GM12878 (cell line): ENCODE measurements around the gene RNF40. TPM values are rescaled to one million over a fixed set of nuclear protein-coding genes. Genes with fewer than 3 reads are reported as not detected.

ENCODE experiments used
- ATAC-seq: fragments of 200-7000 bp; cut with Tn5 transposase; 3 replicates; pipeline ENCODE4 v1.9.1; 2020; ENCODE audit warnings: mild to moderate bottlenecking, moderate library complexity
- BruUV-seq: library from RNA; stranded (reverse); fragments of 400-500 nt; replicated peaks from 2 replicates; lab custom pipeline; 2021; lab: Mats Ljungman, UMichigan
- CTCF ChIA-PET: fragments of 300-600 bp; sonication (Branson Sonifier 250); formaldehyde crosslinking; extraction: SDS; loops from one replicate; lab custom pipeline; 2021; ENCODE audit warnings: inconsistent platforms; lab: Yijun Ruan, JAX
- POLR2A ChIA-PET: fragments of 350-600 bp; formaldehyde crosslinking; extraction: SDS; loops from one replicate; lab custom pipeline; 2021; ENCODE audit warnings: inconsistent platforms; lab: Charles Lee
- RAD21 ChIA-PET: fragments of 300-600 bp; sonication (Branson Sonifier 250); formaldehyde crosslinking; loops from one replicate; lab custom pipeline; 2023; ENCODE audit warnings: antibody characterized with exemption; ENCODE audit not compliant: unreplicated experiment; lab: Charles Lee
- SMC1A ChIA-PET: fragments of 300-600 bp; sonication (Branson Sonifier 250); formaldehyde crosslinking; loops from one replicate; lab custom pipeline; 2023; ENCODE audit not compliant: unreplicated experiment, uncharacterized antibody; lab: Charles Lee
- DNase-seq: peaks from one replicate; pipeline ENCODE4 v3.0.0-alpha.2; 2011; ENCODE audit warnings: low read depth, low spot score
- FAIRE-seq: peaks from 3 replicates; lab custom pipeline; 2011; peaks lifted over from hg19 to GRCh38; lab: Jason Lieb, UNC
- H2AFZ ChIP-seq: 2 replicates; pipeline ENCODE4 v1.6.0; 2011; ENCODE audit warnings: low read depth, low read length, control low read depth; ENCODE audit not compliant: control insufficient read depth
- H3K27ac ChIP-seq: 2 replicates; pipeline ENCODE4 v1.5.1; 2011; ENCODE audit warnings: control low read depth; ENCODE audit not compliant: control insufficient read depth, insufficient read depth
- H3K27me3 ChIP-seq, 2 experiments: replicated peaks in 1 of 2; 2 replicates each; pipeline versions ENCODE4 v1.6.0 to v1.6.1; 2011; ENCODE audit warnings: low read length in 1 of 2; ENCODE audit not compliant: control insufficient read depth in 2 of 2, insufficient read depth in 2 of 2
- H3K36me3 ChIP-seq, 2 experiments: 2 replicates each; pipeline ENCODE4 v1.5.1; 2011; ENCODE audit warnings: low read length in 1 of 2; ENCODE audit not compliant: control insufficient read depth in 2 of 2, insufficient read depth in 2 of 2
- H3K4me1 ChIP-seq: 2 replicates; pipeline ENCODE4 v1.6.1; 2011; ENCODE audit warnings: mild to moderate bottlenecking, low read length, moderate library complexity, mixed read lengths; ENCODE audit not compliant: control insufficient read depth, insufficient read depth
- H3K4me2 ChIP-seq: 2 replicates; pipeline ENCODE4 v1.6.0; 2011; ENCODE audit warnings: control low read depth; ENCODE audit not compliant: control insufficient read depth, insufficient read depth
- H3K4me3 ChIP-seq: fragments of 200-600 bp; sonication (generic); 2 replicates; pipeline ENCODE4 v1.5.1; 2016
- H3K79me2 ChIP-seq: 2 replicates; pipeline ENCODE4 v1.6.0; 2011; ENCODE audit warnings: low read length; ENCODE audit not compliant: control insufficient read depth, insufficient read depth
- H3K9ac ChIP-seq: 2 replicates; pipeline ENCODE4 v1.8.0; 2011; ENCODE audit warnings: low read length, control low read depth, mixed read lengths; ENCODE audit not compliant: control insufficient read depth, insufficient read depth
- H3K9me3 ChIP-seq: replicated peaks from 3 replicates; pipeline ENCODE4 v1.5.1; 2011; ENCODE audit warnings: mild to moderate bottlenecking, low read length; ENCODE audit not compliant: control insufficient read depth, insufficient read depth
- H4K20me1 ChIP-seq: 2 replicates; pipeline ENCODE4 v1.6.0; 2011; ENCODE audit not compliant: control insufficient read depth, insufficient read depth
- HDGF ChIP-seq: fragments of 450-650 bp; IDR thresholded peaks from 2 replicates; pipeline ENCODE4 v1.6.1; 2016; ENCODE audit warnings: antibody characterized with exemption
- KDM1A ChIP-seq: fragments of 200-600 bp; sonication (generic); IDR thresholded peaks from 2 replicates; pipeline ENCODE4 v1.6.1; 2016; ENCODE audit warnings: borderline replicate concordance
- MXI1 ChIP-seq: fragments of 150-350 bp; IDR thresholded peaks from 2 replicates; pipeline ENCODE4 v1.6.1; 2011; ENCODE audit warnings: low read depth, mild to moderate bottlenecking, inconsistent platforms, low read length, improper control_type of control experiment
- POLR2AphosphoS5 ChIP-seq: IDR thresholded peaks from 2 replicates; pipeline ENCODE4 v1.6.1; 2011; ENCODE audit warnings: mild to moderate bottlenecking, low read length, inconsistent platforms
- RBBP5 ChIP-seq: fragments of 200-600 bp; sonication (generic); conservative IDR thresholded peaks from 2 replicates; pipeline ENCODE4 v1.6.1; 2016
- RELA ChIP-seq: fragments of 450-650 bp; IDR thresholded peaks from 2 replicates; pipeline ENCODE4 v1.8.0; 2014; ENCODE audit warnings: borderline replicate concordance; ENCODE audit not compliant: partially characterized antibody
- SUPT20H ChIP-seq: IDR thresholded peaks from 2 replicates; pipeline ENCODE4 v1.6.1; 2011; ENCODE audit warnings: low read depth, mild to moderate bottlenecking, low read length, moderate library complexity, borderline replicate concordance; ENCODE audit not compliant: control insufficient read depth
- USF2 ChIP-seq: IDR thresholded peaks from 2 replicates; pipeline ENCODE4 v1.6.1; 2011; ENCODE audit warnings: low read depth, low read length, improper control_type of control experiment, borderline replicate concordance
- ZNF384 ChIP-seq: IDR thresholded peaks from 2 replicates; pipeline ENCODE4 v1.6.1; 2012; ENCODE audit warnings: low read depth, mild to moderate bottlenecking, low read length, improper control_type of control experiment, borderline replicate concordance
- ZNF622 ChIP-seq: fragments of 450-650 bp; IDR thresholded peaks from 2 replicates; pipeline ENCODE4 v1.6.1; 2017; ENCODE audit warnings: mild to moderate bottlenecking, inconsistent platforms
- WGBS: methylation state at CpG from one replicate; pipeline ENCODE4 v1.1.6; 2016; ENCODE audit warnings: low lambda C conversion rate; ENCODE audit not compliant: insufficient replicate concordance, insufficient coverage; ENCODE audit errors: missing lambda C conversion rate; 5-methylcytosine and 5-hydroxymethylcytosine counted together
- in situ Hi-C: fragments of 300-500 bp; cut with MboI; formaldehyde crosslinking; loops from 9 replicates; pipeline ENCODE4 v1.14.3; 2018; ENCODE audit warnings: mixed read lengths
- intact Hi-C: fragments of 100-400 bp; cut with micrococcal nuclease; formaldehyde crosslinking; loops from one replicate; pipeline ENCODE4 v1.14.2; 2022; ENCODE audit not compliant: unreplicated experiment
- polyA plus RNA-seq, 11 experiments: library from polyadenylated mRNA; depleted of rRNA in 4 of 11; unstranded in 6 of 11; stranded (reverse) in 5 of 11; fragments of >200 nt; fragmentation: Nextera tagmentation in 4 of 11; fragmentation: Illumina TruSeq in 1 of 11; extraction: Ambion mirVana in 4 of 11; extraction: Trizol in 1 of 11; gene quantifications; 1 replicate in 1 of 11; 2 replicates in 10 of 11; pipeline versions ENCODE4 v1.2.1 to v1.2.3, GENCODE V29; 2011 to 2016; ENCODE audit warnings: inconsistent platforms in 2 of 11, missing spikeins in 2 of 11, low read depth in 1 of 11
- total RNA-seq, 4 experiments: library from RNA; depleted of rRNA in 3 of 4; stranded (reverse); fragments of >200 nt in 3 of 4; fragmentation: Illumina TruSeq in 1 of 4; extraction: Trizol in 1 of 4; gene quantifications; 2 replicates each; pipeline versions ENCODE4 v1.2.1 to v1.2.3, GENCODE V29; 2013 to 2021

The RNF40 gene
- total and polyA plus RNA-seq, 10 of the 15 experiments (the other 5 are each of a cell fraction or from before 2014, with no cell fraction given) = 3.7 to 97.6 (median 58.4) TPM

GRCh38 chr16:30720086-30720485 is 42.0 kb upstream of the RNF40 start:
- no peak for ATAC-seq
- Histone ChIP-seq H4K20me1 (no peaks in the 10 kb centered on the region), H3K9ac (no peak overlapping the region), H3K4me3 (no peak overlapping the region), H3K9me3 (no peaks in the 10 kb centered on the region), H3K27me3 (no peaks in the 10 kb centered on the region), H3K79me2 (no peaks in the 10 kb centered on the region; the same call in none of the 2 replicates), H2AFZ (no peak overlapping the region), H3K4me1 (no peaks in the 10 kb centered on the region; the same call in 1 of the 2 replicates), H3K27ac (no peak overlapping the region), H3K36me3 (peaks cover 53 to 55% of the 10 kb centered on the region in 2 experiments), H3K4me2 (no peak overlapping the region)
- FAIRE-seq = no peak
- BruUV-seq = no TSS peak
- ChIA-PET RAD21 (no interaction called here), POLR2A (interaction anchor here (0.6 kb wide), 1 partner anchor 292 kb away, joined by 5 read pairs; no protein-coding TSS in a partner anchor), SMC1A (interaction anchor here (0.9 kb wide), 1 partner anchor 16 kb away, joined by 3 read pairs; no protein-coding TSS in a partner anchor), CTCF (interaction anchor here (0.6 kb wide), 1 partner anchor 76 kb away, joined by 5 read pairs; no protein-coding TSS in a partner anchor)
- TF ChIP-seq RELA (no peak), USF2 (no peak), MXI1 (no peak), ZNF384 (no peak), ZNF622 (no peak), POLR2AphosphoS5 (no peak), SUPT20H (no peak), RBBP5 (no peak), HDGF (no peak), KDM1A (no peak)
- 80% methylated on average over 11 of the region's 11 CpGs for WGBS
- intact Hi-C loops (no loop called here), in situ Hi-C loops (no loop called here)
- DNase-seq = no peak
